PFSK-1 (cell line): ENCODE measurements around the gene ACTRT2.

ENCODE experiments used
- FOXP2 ChIP-seq: optimal IDR thresholded peaks from 2 replicates; pipeline ENCODE3; 2011; ENCODE audit warnings: borderline replicate concordance, control low read depth, inconsistent platforms; ENCODE audit not compliant: insufficient read depth; ENCODE audit errors: extremely low read length, extremely low read depth
- POLR2AphosphoS5 ChIP-seq: IDR thresholded peaks from 2 replicates; pipeline ENCODE4 v1.6.1; 2012; ENCODE audit warnings: low read depth, mild to moderate bottlenecking, control low read depth, low read length, moderate library complexity
- REST ChIP-seq, 2 experiments: IDR thresholded peaks; 2 replicates each; pipeline versions ENCODE4 v1.6.1 to v1.8.0; 2011 to 2012; ENCODE audit warnings: low read depth in 2 of 2, low read length in 2 of 2, control low read depth in 1 of 2, inconsistent platforms in 1 of 2, mild to moderate bottlenecking in 1 of 2, moderate library complexity in 1 of 2; ENCODE audit not compliant: insufficient read depth in 1 of 2
- SIN3A ChIP-seq: IDR thresholded peaks from 2 replicates; pipeline ENCODE4 v1.6.1; 2012; ENCODE audit warnings: mild to moderate bottlenecking, low read length, moderate library complexity, borderline replicate concordance; ENCODE audit not compliant: insufficient read depth
- TAF1 ChIP-seq: IDR thresholded peaks from 2 replicates; pipeline ENCODE4 v1.6.1; 2012; ENCODE audit warnings: low read length, control low read depth, borderline replicate concordance; ENCODE audit not compliant: insufficient read depth

ACTRT2 gene

GRCh38 chr1:3014050-3014440 is 7.2 kb upstream of the ACTRT2 start:
- no peak for TF ChIP-seq TAF1
- no peak for TF ChIP-seq REST (IDR thresholded peaks at IDR 0.05; ENCODE audit: insufficient read depth in 1 of 2, low read depth in 2 of 2, low read length in 2 of 2)
- no peak for TF ChIP-seq SIN3A
- no peak for TF ChIP-seq POLR2AphosphoS5
- TF ChIP-seq FOXP2 = no peak

GRCh38 chr1:3014443-3015268 is 6.6 kb upstream of the ACTRT2 start:
- TF ChIP-seq SIN3A (no peak), REST (IDR thresholded peaks at IDR 0.05; ENCODE audit: insufficient read depth in 1 of 2, low read depth in 2 of 2, low read length in 2 of 2) (no peak), POLR2AphosphoS5 (no peak), TAF1 (no peak), FOXP2 (no peak)

- no peak for TF ChIP-seq FOXP2
- no peak for TF ChIP-seq TAF1
- TF ChIP-seq REST (IDR thresholded peaks at IDR 0.05; ENCODE audit: insufficient read depth in 1 of 2, low read depth in 2 of 2, low read length in 2 of 2) = no peak
- no peak for TF ChIP-seq POLR2AphosphoS5
- no peak for TF ChIP-seq SIN3A
These were observed 6.0 kb upstream of the ACTRT2 start for GRCh38 chr1:3015269-3015635.

- TF ChIP-seq FOXP2 (no peak), REST (IDR thresholded peaks at IDR 0.05; ENCODE audit: insufficient read depth in 1 of 2, low read depth in 2 of 2, low read length in 2 of 2) (no peak), TAF1 (no peak), POLR2AphosphoS5 (no peak), SIN3A (no peak)
These were observed 5.5 kb upstream of the ACTRT2 start for GRCh38 chr1:3015744-3016143.
